Thyroid gland (tissue), 4 donors: ENCODE data around the gene GIMAP5. TPM values are rescaled to one million over a fixed set of nuclear protein-coding genes. Genes with fewer than 3 reads are reported as not detected.

Experiments used
- DNase-seq, 2 donors: peaks; one replicate each; pipeline ENCODE4 v3.0.0-alpha.2; 2019
- H3K27ac ChIP-seq, 3 donors: fragments of 200-600 bp; sonication (generic); 1 replicate in 2 of 3; 2 replicates in 1 of 3; pipeline ENCODE4 v1.5.1; 2016 to 2019; ENCODE audit warnings: mild to moderate bottlenecking in 1 of 3, moderate library complexity in 1 of 3
- H3K27me3 ChIP-seq: fragments of 200-600 bp; sonication (generic); one replicate; pipeline ENCODE4 v1.5.1; 2019
- H3K36me3 ChIP-seq, 2 donors: fragments of 200-600 bp; sonication (generic); one replicate each; pipeline ENCODE4 v1.5.1; 2016 to 2019
- H3K4me1 ChIP-seq, 2 donors: fragments of 200-600 bp; sonication (generic); one replicate each; pipeline ENCODE4 v1.5.1; 2017 to 2019
- H3K4me3 ChIP-seq, 3 donors: fragments of 200-600 bp; sonication (generic); replicated peaks in 1 of 3; 1 replicate in 2 of 3; 2 replicates in 1 of 3; pipeline ENCODE4 v1.5.1; 2016; ENCODE audit warnings: mild to moderate bottlenecking in 1 of 3
- H3K9me3 ChIP-seq: fragments of 200-600 bp; sonication (generic); one replicate; pipeline ENCODE4 v1.5.1; 2017
- CTCF ChIP-seq, 6 experiments: fragments of 200-600 bp in 3 of 6; fragments of 450-650 bp in 3 of 6; sonication (generic) in 3 of 6; IDR thresholded peaks; one replicate each; pipeline ENCODE4 v1.5.1; 2016 to 2019; ENCODE audit warnings: antibody characterized with exemption in 6 of 6, mild to moderate bottlenecking in 2 of 6, inconsistent platforms in 1 of 6, moderate library complexity in 1 of 6
- POLR2A ChIP-seq, 2 donors: fragments of 450-650 bp; IDR thresholded peaks; one replicate each; pipeline ENCODE4 v1.6.1; 2017; ENCODE audit warnings: antibody characterized with exemption in 2 of 2, mild to moderate bottlenecking in 2 of 2, moderate library complexity in 1 of 2
- WGBS, 2 donors: methylation state at CpG; one replicate each; pipeline ENCODE4 v1.1.5; 2017; 5-methylcytosine and 5-hydroxymethylcytosine counted together
- intact Hi-C: fragments of 100-400 bp; cut with DNase I; formaldehyde crosslinking; loops from one replicate; pipeline ENCODE4 v1.15.1; 2023
- total RNA-seq, 4 donors: library from RNA; depleted of rRNA; stranded (reverse); fragments of >200 nt; gene quantifications; one replicate each; pipeline ENCODE4 v1.2.3, GENCODE V29; 2016

Gene GIMAP5
- total RNA-seq, 4 donors from 2014 or later: 25.3 to 80.6 (median 39.0) TPM

- 81 to 86% methylated on average over 3 of the region's 3 CpGs for WGBS, 2 donors
- H3K27ac ChIP-seq: no peak overlapping the region
- TF ChIP-seq CTCF (IDR thresholded peaks at IDR 0.05): no peak
- TF ChIP-seq POLR2A (IDR thresholded peaks at IDR 0.05): no peak
- no peaks in the 10 kb centered on the region for H3K27me3 ChIP-seq
- H3K4me3 ChIP-seq: no peak overlapping the region
- H3K9me3 ChIP-seq: no peaks in the 10 kb centered on the region
- no peaks in the 10 kb centered on the region for H3K4me1 ChIP-seq
- intact Hi-C loops: no loop called here
- no peaks in the 10 kb centered on the region for H3K36me3 ChIP-seq
- no peak for DNase-seq
Observed at GRCh38 chr7:150734254-150734653, 3.0 kb upstream of the GIMAP5 start.

GRCh38 chr7:150735596-150736358 is 1.4 kb upstream of the GIMAP5 start:
- Histone ChIP-seq H3K27ac (peak overlapping the region in 1 of 3 donors; percentile 83), H3K4me1 (no peaks in the 10 kb centered on the region)
- intact Hi-C loops: no loop called here

GRCh38 chr7:150736864-150737263 is 354 bp upstream of the GIMAP5 start:
- intact Hi-C loops: no loop called here
- H3K27ac ChIP-seq: peak overlapping the region; percentile 28 to 83 (median 64)
- 43 to 47% methylated on average over 4 of the region's 4 CpGs for WGBS, 2 donors

More at GRCh38 chr7:150735596-150736358, 1.4 kb upstream of the GIMAP5 start:
- H3K9me3 ChIP-seq: no peaks in the 10 kb centered on the region
- no peaks in the 10 kb centered on the region for H3K36me3 ChIP-seq
- WGBS, 2 donors: 50 to 57% methylated on average over 3 of the region's 3 CpGs
- TF ChIP-seq CTCF (IDR thresholded peaks at IDR 0.05): no peak
- H3K27me3 ChIP-seq: no peaks in the 10 kb centered on the region
- no peak overlapping the region for H3K4me3 ChIP-seq
- no peak for DNase-seq

DNA sequence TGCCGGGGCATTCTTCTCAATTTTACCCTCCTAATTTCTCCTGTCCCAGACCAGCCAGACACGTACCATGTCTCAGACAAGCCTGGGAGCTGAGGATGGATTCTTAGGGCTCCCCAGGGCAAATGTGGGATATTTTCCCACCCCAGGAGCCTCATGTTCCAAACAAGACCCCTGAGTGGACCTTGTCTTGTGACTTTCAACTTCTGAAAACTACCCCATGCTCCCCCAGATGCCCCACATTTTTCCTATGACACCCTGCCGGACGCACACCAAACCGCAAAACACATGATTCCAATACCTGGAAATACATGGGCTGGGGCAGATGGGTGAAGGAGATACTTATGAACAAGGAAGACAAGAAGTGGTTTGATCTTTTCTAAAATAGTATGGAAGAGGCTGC is 874 bp downstream of the GIMAP5 start:
- Histone ChIP-seq H3K4me1 (no peaks in the 10 kb centered on the region), H3K4me3 (peak overlapping the region in 2 of 3 donors; percentile 15 to 23), H3K27me3 (no peaks in the 10 kb centered on the region), H3K36me3 (peaks cover 0 to 5% of the 10 kb centered on the region in 2 donors), H3K27ac (peak overlapping the region; percentile 64 to 86 (median 70)), H3K9me3 (no peaks in the 10 kb centered on the region)
- 59 to 61% methylated on average over 5 of the region's 5 CpGs for WGBS, 2 donors
- intact Hi-C loops: no loop called here
- TF ChIP-seq POLR2A (IDR thresholded peaks at IDR 0.05) (no peak), CTCF (IDR thresholded peaks at IDR 0.05) (no peak)
- DNase-seq: no peak

More at GRCh38 chr7:150736864-150737263, 354 bp upstream of the GIMAP5 start:
- H3K4me3 ChIP-seq: no peak overlapping the region
- peaks cover 0 to 5% of the 10 kb centered on the region in 2 donors for H3K36me3 ChIP-seq
- no peak for DNase-seq
- no peaks in the 10 kb centered on the region for H3K4me1 ChIP-seq
- H3K9me3 ChIP-seq: no peaks in the 10 kb centered on the region
- TF ChIP-seq CTCF (IDR thresholded peaks at IDR 0.05) (no peak), POLR2A (IDR thresholded peaks at IDR 0.05) (no peak)
- H3K27me3 ChIP-seq: no peaks in the 10 kb centered on the region

DNA sequence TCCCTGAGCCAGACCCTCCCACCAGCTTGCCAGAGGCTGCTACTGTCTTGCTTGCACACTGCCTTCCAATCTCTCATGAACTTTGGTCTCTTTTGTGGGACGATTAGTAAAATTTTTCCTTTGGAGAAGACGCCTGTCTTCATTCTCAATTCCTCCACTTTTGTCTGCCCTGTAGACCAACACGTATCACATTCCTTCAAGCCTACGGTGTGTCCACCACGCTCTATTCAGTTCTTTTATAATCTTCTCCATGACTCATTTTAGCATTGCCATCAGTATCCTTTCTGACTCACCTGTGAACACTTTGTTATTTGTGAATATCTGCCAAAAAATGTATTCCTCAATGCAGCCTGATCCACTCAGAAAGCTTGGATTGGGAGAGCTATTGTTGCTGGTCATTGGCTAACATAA is 1.4 kb downstream of the GIMAP5 start:
- intact Hi-C loops: no loop called here
- Histone ChIP-seq H3K9me3 (no peaks in the 10 kb centered on the region), H3K4me3 (peak overlapping the region in 1 of 3 donors; percentile 15), H3K27me3 (no peaks in the 10 kb centered on the region), H3K4me1 (no peaks in the 10 kb centered on the region), H3K27ac (peak overlapping the region; percentile 64 to 86 (median 70)), H3K36me3 (peaks cover 0 to 5% of the 10 kb centered on the region in 2 donors)
- DNase-seq: no peak
- TF ChIP-seq CTCF (IDR thresholded peaks at IDR 0.05) (no peak), POLR2A (IDR thresholded peaks at IDR 0.05) (no peak)
- WGBS, 2 donors: 60 to 65% methylated on average over 5 of the region's 5 CpGs
